HEK293 (cell line): ENCODE measurements around the gene WNK4.

Experiments
- CTCF ChIA-PET: fragments of 350-600 bp; formaldehyde crosslinking; extraction: SDS; loops from one replicate; lab custom pipeline; 2021; ENCODE audit warnings: antibody characterized with exemption; lab: Yijun Ruan, JAX
- POLR2A ChIA-PET: fragments of 300-600 bp; formaldehyde crosslinking; extraction: SDS; loops from one replicate; lab custom pipeline; 2020; ENCODE audit warnings: antibody characterized with exemption, inconsistent platforms; lab: Yijun Ruan, JAX
- H3K27ac ChIP-seq: fragments of 200-500 bp; sonication (Bioruptor generic); 2 replicates; pipeline ENCODE4 v1.5.1; 2014; ENCODE audit warnings: low read depth, low read length, control low read depth, inconsistent platforms; ENCODE audit errors: extremely low read depth
- H3K36me3 ChIP-seq, 2 experiments: fragments of 200-500 bp in 1 of 2; sonication (Bioruptor generic) in 1 of 2; 1 replicate in 1 of 2; 2 replicates in 1 of 2; pipeline ENCODE4 v1.5.1; 2014 to 2017; ENCODE audit warnings: inconsistent platforms in 2 of 2, low read length in 2 of 2; ENCODE audit not compliant: control insufficient read depth in 2 of 2, insufficient read depth in 1 of 2
- H3K4me1 ChIP-seq: fragments of 200-500 bp; sonication (Bioruptor generic); 2 replicates; pipeline ENCODE4 v1.5.1; 2014; ENCODE audit warnings: mild to moderate bottlenecking, low read length, inconsistent platforms; ENCODE audit not compliant: control insufficient read depth, insufficient read depth
- H3K4me3 ChIP-seq: 2 replicates; pipeline ENCODE4 v1.5.1; 2011; ENCODE audit warnings: low read depth, mild to moderate bottlenecking, control low read depth, low read length, moderate library complexity
- H3K9me3 ChIP-seq: fragments of 200-500 bp; sonication (Bioruptor generic); 2 replicates; pipeline ENCODE4 v1.5.1; 2014; ENCODE audit warnings: low read depth, low read length, inconsistent platforms; ENCODE audit not compliant: control insufficient read depth, insufficient read depth
- BCL11B ChIP-seq: fragments of 450-650 bp; formaldehyde crosslinking; IDR thresholded peaks from 2 replicates; pipeline ENCODE4 v1.5.1; 2016; ENCODE audit warnings: low read depth, missing biosample characterization, missing genetic modification characterization
- KLF9 ChIP-seq: fragments of 450-650 bp; formaldehyde crosslinking; IDR thresholded peaks from 2 replicates; pipeline ENCODE4 v1.5.1; 2016; ENCODE audit warnings: missing biosample characterization, missing genetic modification characterization, low read depth
- PRDM4 ChIP-seq: fragments of 450-650 bp; formaldehyde crosslinking; IDR thresholded peaks from 2 replicates; pipeline ENCODE4 v1.5.1; 2017; ENCODE audit warnings: missing biosample characterization, missing genetic modification characterization
- YY1 ChIP-seq: fragments of 450-650 bp; formaldehyde crosslinking; IDR thresholded peaks from 2 replicates; pipeline ENCODE4 v1.5.1; 2018; ENCODE audit warnings: missing biosample characterization, missing genetic modification characterization
- ZFP3 ChIP-seq: fragments of 450-650 bp; formaldehyde crosslinking; IDR thresholded peaks from 2 replicates; pipeline ENCODE4 v1.5.1; 2016; ENCODE audit warnings: low read depth, missing biosample characterization, missing genetic modification characterization
- ZNF157 ChIP-seq: fragments of 450-650 bp; formaldehyde crosslinking; IDR thresholded peaks from 2 replicates; pipeline ENCODE4 v1.5.1; 2016; ENCODE audit warnings: missing biosample characterization, missing genetic modification characterization
- ZNF239 ChIP-seq: fragments of 450-650 bp; formaldehyde crosslinking; IDR thresholded peaks from 2 replicates; pipeline ENCODE4 v1.5.1; 2016; ENCODE audit warnings: missing biosample characterization, missing genetic modification characterization
- ZNF24 ChIP-seq: fragments of 450-650 bp; formaldehyde crosslinking; IDR thresholded peaks from 2 replicates; pipeline ENCODE4 v1.5.1; 2016; ENCODE audit warnings: missing biosample characterization, missing genetic modification characterization
- ZNF248 ChIP-seq: fragments of 450-650 bp; formaldehyde crosslinking; IDR thresholded peaks from 2 replicates; pipeline ENCODE4 v1.5.1; 2017; ENCODE audit warnings: missing biosample characterization, missing genetic modification characterization
- ZNF280C ChIP-seq: fragments of 450-650 bp; formaldehyde crosslinking; IDR thresholded peaks from 2 replicates; pipeline ENCODE4 v1.5.1; 2016; ENCODE audit warnings: missing biosample characterization, missing genetic modification characterization
- ZNF394 ChIP-seq: fragments of 450-650 bp; formaldehyde crosslinking; IDR thresholded peaks from 2 replicates; pipeline ENCODE4 v1.5.1; 2016; ENCODE audit warnings: missing biosample characterization, missing genetic modification characterization, mild to moderate bottlenecking, moderate library complexity, borderline replicate concordance
- ZNF529 ChIP-seq: fragments of 450-650 bp; formaldehyde crosslinking; IDR thresholded peaks from 2 replicates; pipeline ENCODE4 v1.5.1; 2017; ENCODE audit warnings: missing genetic modification characterization, missing biosample characterization; ENCODE audit not compliant: insufficient replicate concordance
- ZNF561 ChIP-seq: fragments of 450-650 bp; IDR thresholded peaks from 2 replicates; pipeline ENCODE4 v1.5.1; 2018; ENCODE audit warnings: missing biosample characterization, missing genetic modification characterization, borderline replicate concordance
- ZNF664 ChIP-seq: fragments of 450-650 bp; formaldehyde crosslinking; IDR thresholded peaks from 2 replicates; pipeline ENCODE4 v1.5.1; 2016; ENCODE audit warnings: missing biosample characterization, missing genetic modification characterization
- ZNF692 ChIP-seq: fragments of 450-650 bp; formaldehyde crosslinking; IDR thresholded peaks from 2 replicates; pipeline ENCODE4 v1.5.1; 2016; ENCODE audit warnings: missing biosample characterization, missing genetic modification characterization
- ZNF707 ChIP-seq: fragments of 450-650 bp; formaldehyde crosslinking; IDR thresholded peaks from 2 replicates; pipeline ENCODE4 v1.5.1; 2016; ENCODE audit warnings: missing biosample characterization, missing genetic modification characterization
- ZNF837 ChIP-seq: fragments of 450-650 bp; formaldehyde crosslinking; IDR thresholded peaks from 2 replicates; pipeline ENCODE4 v1.5.1; 2016; ENCODE audit warnings: missing biosample characterization, missing genetic modification characterization
- ZSCAN4 ChIP-seq: fragments of 450-650 bp; formaldehyde crosslinking; IDR thresholded peaks from 2 replicates; pipeline ENCODE4 v1.5.1; 2017; ENCODE audit warnings: missing biosample characterization, missing genetic modification characterization
- TF ChIP-seq, protein P1 (sequence below): fragments of 450-650 bp; formaldehyde crosslinking; IDR thresholded peaks from 2 replicates; pipeline ENCODE4 v1.5.1; 2017; ENCODE audit warnings: missing biosample characterization, missing genetic modification characterization
- TF ChIP-seq, protein P2 (sequence below): fragments of 450-650 bp; formaldehyde crosslinking; IDR thresholded peaks from 2 replicates; pipeline ENCODE4 v1.5.1; 2016; ENCODE audit warnings: missing biosample characterization, missing genetic modification characterization

Gene WNK4

DNA sequence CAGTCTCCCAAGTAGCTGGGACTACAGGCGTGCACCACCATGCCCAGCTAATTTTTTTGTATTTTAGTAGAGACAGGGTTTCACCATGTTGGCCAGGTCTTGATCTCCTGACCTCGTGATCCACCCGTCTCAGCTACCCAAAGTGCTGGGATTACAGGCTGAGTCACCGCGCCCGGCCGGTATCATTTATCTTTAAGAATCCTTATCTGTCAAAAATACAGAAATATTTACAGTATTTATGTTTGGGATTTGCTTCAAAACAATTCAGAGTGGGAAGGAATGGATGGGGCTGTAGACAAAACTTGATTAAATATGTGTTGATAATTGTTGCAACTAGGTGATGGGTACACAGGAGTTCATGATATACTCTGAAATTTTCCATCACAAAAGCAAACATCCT lies 40.8 kb downstream of the WNK4 start:
- ChIA-PET CTCF (interaction anchor here (0.5 to 8.2 kb wide), 18 partner anchors 11 to 243 kb away, joined by 3 to 52 read pairs (median 6); partner anchors contain the start of genes CNTD1, COA3, PSME3 and WNK4), POLR2A (interaction anchor here (0.5 kb wide), 1 partner anchor 545 kb away, joined by 3 read pairs; no protein-coding TSS in a partner anchor)
- Histone ChIP-seq H3K27ac (no peak overlapping the region), H3K4me1 (0 out of 2 replicates have a peak, but pooled peaks cover 4% of the 10 kb centered on the region), H3K36me3 (peaks cover 58 to 65% of the 10 kb centered on the region in 2 experiments), H3K9me3 (no peaks in the 10 kb centered on the region), H3K4me3 (no peak overlapping the region)
- TF ChIP-seq ZNF707 (tag by site-specific recombination) (no peak), PRDM4 (tag by site-specific recombination) (no peak), ZNF561 (no peak), BCL11B (tag by site-specific recombination) (no peak), ZNF248 (tag by site-specific recombination) (no peak), ZNF239 (no peak), KLF9 (tag by site-specific recombination) (no peak), ZNF692 (tag by site-specific recombination) (no peak), ZNF280C (tag by site-specific recombination) (no peak)
- TF ChIP-seq, protein P1, sequence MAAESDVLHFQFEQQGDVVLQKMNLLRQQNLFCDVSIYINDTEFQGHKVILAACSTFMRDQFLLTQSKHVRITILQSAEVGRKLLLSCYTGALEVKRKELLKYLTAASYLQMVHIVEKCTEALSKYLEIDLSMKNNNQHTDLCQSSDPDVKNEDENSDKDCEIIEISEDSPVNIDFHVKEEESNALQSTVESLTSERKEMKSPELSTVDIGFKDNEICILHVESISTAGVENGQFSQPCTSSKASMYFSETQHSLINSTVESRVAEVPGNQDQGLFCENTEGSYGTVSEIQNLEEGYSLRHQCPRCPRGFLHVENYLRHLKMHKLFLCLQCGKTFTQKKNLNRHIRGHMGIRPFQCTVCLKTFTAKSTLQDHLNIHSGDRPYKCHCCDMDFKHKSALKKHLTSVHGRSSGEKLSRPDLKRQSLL (tag by site-specific recombination) = no peak

DNA sequence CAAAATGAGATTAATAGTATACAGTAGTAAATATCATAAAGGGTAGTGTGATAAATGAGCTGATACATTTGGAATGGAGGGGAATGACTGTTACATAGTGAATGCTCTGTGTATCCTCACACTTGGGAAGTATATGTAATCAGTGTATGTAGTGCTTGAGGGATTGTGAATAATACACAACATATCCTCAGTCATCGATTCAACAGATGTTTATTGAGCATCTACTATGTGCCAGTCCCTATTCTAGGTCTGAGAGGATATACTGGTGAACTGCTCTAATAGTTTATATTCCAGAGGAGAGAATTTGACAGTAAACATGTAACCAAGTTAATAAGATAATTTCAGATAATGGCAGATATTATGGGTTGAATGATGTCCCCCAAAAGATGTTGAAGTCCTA lies 47.1 kb downstream of the WNK4 start:
- Histone ChIP-seq H3K27ac (no peak overlapping the region), H3K36me3 (peaks cover 4 to 5% of the 10 kb centered on the region in 2 experiments; a peak in 2 of 3 replicates), H3K4me3 (no peak overlapping the region), H3K4me1 (0 out of 2 replicates have a peak, but pooled peaks cover 4% of the 10 kb centered on the region), H3K9me3 (no peaks in the 10 kb centered on the region)
- ChIA-PET POLR2A (no interaction called here), CTCF (interaction anchor here (0.5 kb wide), 1 partner anchor 26 kb away, joined by 4 read pairs; no protein-coding TSS in a partner anchor)
- TF ChIP-seq ZFP3 = no peak
- TF ChIP-seq ZNF664 (tag by site-specific recombination) = peak; percentile 97

- H3K4me1 ChIP-seq = peaks cover 5% of the 10 kb centered on the region
- no peaks in the 10 kb centered on the region for H3K9me3 ChIP-seq
- ChIA-PET CTCF (interaction anchor here (0.7 to 6.4 kb wide), 5 partner anchors 9 to 255 kb away, joined by 3 to 52 read pairs (median 3); partner anchors contain the start of gene BECN1), POLR2A (interaction anchor here (0.6 kb wide), 1 partner anchor 993 kb away, joined by 4 read pairs; no protein-coding TSS in a partner anchor)
- no peak overlapping the region for H3K4me3 ChIP-seq
- H3K27ac ChIP-seq = no peak overlapping the region
- H3K36me3 ChIP-seq = peaks cover 16 to 17% of the 10 kb centered on the region in 2 experiments
- TF ChIP-seq ZNF529 (tag by site-specific recombination) = no peak
- TF ChIP-seq, protein P2, sequence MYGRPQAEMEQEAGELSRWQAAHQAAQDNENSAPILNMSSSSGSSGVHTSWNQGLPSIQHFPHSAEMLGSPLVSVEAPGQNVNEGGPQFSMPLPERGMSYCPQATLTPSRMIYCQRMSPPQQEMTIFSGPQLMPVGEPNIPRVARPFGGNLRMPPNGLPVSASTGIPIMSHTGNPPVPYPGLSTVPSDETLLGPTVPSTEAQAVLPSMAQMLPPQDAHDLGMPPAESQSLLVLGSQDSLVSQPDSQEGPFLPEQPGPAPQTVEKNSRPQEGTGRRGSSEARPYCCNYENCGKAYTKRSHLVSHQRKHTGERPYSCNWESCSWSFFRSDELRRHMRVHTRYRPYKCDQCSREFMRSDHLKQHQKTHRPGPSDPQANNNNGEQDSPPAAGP (tag by site-specific recombination) = no peak
- TF ChIP-seq, protein P1 (tag by site-specific recombination) = no peak
- no peak for TF ChIP-seq YY1 (tag by site-specific recombination)
- no peak for TF ChIP-seq ZNF157 (tag by site-specific recombination)
- TF ChIP-seq ZSCAN4 (tag by site-specific recombination) = no peak
- no peak for TF ChIP-seq ZNF837 (tag by site-specific recombination)
- TF ChIP-seq ZNF394 (tag by site-specific recombination) = no peak
- TF ChIP-seq ZNF24 (tag by site-specific recombination) = no peak
Measured at GRCh38 chr17:42830971-42831370, 50.6 kb downstream of the WNK4 start.
